NCI-H2196 treated with DMSO at 0.1 percent for 48 hours (cell line): ENCODE results near the gene NAT16.
"Not testable (repeated sequence)": the region's sequence is repeated elsewhere in the genome, so short reads cannot be mapped to it uniquely, and the experiment has no call there.

Experiments
- DNase-seq: peaks from one replicate; lab custom pipeline; 2025; ENCODE audit not compliant: unreplicated experiment; lab: John Stamatoyannopoulos, UW

The NAT16 gene

GRCh38 chr7:101202603-101202918 is 22.5 kb upstream of the NAT16 start:
- no peak for DNase-seq

GRCh38 chr7:101201695-101202602 is 21.9 kb upstream of the NAT16 start:
- no peak for DNase-seq

GRCh38 chr7:101200862-101201599 is 20.9 kb upstream of the NAT16 start, which contains the start of gene MOGAT3:
Gene MOGAT3, minus strand, starts transcription at chr7:101201036. Its CDS starts 182 bp downstream, at chr7:101200854.
- DNase-seq, result no peak

- DNase-seq, result no peak
Measured at GRCh38 chr7:101200504-101200861, 20.4 kb upstream of the NAT16 start.

- DNase-seq, result not testable (repeated sequence)
Measured at GRCh38 chr7:101199522-101199921, 19.4 kb upstream of the NAT16 start.

GRCh38 chr7:101198476-101198875 is 18.4 kb upstream of the NAT16 start:
- no peak for DNase-seq

GRCh38 chr7:101197991-101198390 is 17.9 kb upstream of the NAT16 start:
- no peak for DNase-seq

GRCh38 chr7:101195884-101196283 is 15.8 kb upstream of the NAT16 start:
- DNase-seq, result no peak

GRCh38 chr7:101189109-101189508 is 9.0 kb upstream of the NAT16 start:
- DNase-seq, result no peak

GRCh38 chr7:101186844-101187428 is 6.8 kb upstream of the NAT16 start:
- no peak for DNase-seq

GRCh38 chr7:101186194-101186593 is 6.1 kb upstream of the NAT16 start:
- DNase-seq, result no peak

GRCh38 chr7:101185258-101185839 is 5.3 kb upstream of the NAT16 start:
- DNase-seq, result no peak

GRCh38 chr7:101179713-101180112 is 380 bp downstream of the NAT16 start:
- no peak for DNase-seq

- peak; percentile 36 for DNase-seq
Measured at GRCh38 chr7:101179117-101179516, 976 bp downstream of the NAT16 start.

GRCh38 chr7:101177644-101178043 is 2.4 kb downstream of the NAT16 start:
- no peak for DNase-seq

GRCh38 chr7:101175664-101176063 is 4.4 kb downstream of the NAT16 start:
- DNase-seq, result no peak

- no peak for DNase-seq
Measured at GRCh38 chr7:101174322-101174854, 5.7 kb downstream of the NAT16 start.

- DNase-seq, result peak; percentile 60
Measured at GRCh38 chr7:101173752-101174244, 6.3 kb downstream of the NAT16 start.

GRCh38 chr7:101172854-101173751 is 7.0 kb downstream of the NAT16 start:
- peak; percentile 58 for DNase-seq
